Esophagus squamous epithelium (tissue), 5 donors: ENCODE measurements around the gene IGLL1. TPM values are rescaled to one million over a fixed set of nuclear protein-coding genes. Genes with fewer than 3 reads are reported as not detected.
A peak's percentile ranks its signal among the peaks of the same experiment; 100 is the strongest.
"Not testable (repeated sequence)": the region's sequence is repeated elsewhere in the genome, so short reads cannot be mapped to it uniquely, and the experiment has no call there.

ENCODE experiments used
- DNase-seq: peaks from one replicate; lab custom pipeline; 2025; lab: John Stamatoyannopoulos, UW
- H3K27ac ChIP-seq, 4 donors: fragments of 200-600 bp; sonication (generic); one replicate each; pipeline ENCODE4 v1.5.1; 2016 to 2019; ENCODE audit warnings: mild to moderate bottlenecking in 1 of 4
- H3K27me3 ChIP-seq, 4 donors: fragments of 200-600 bp; sonication (generic); 1 replicate in 3 of 4; 2 replicates in 1 of 4; pipeline versions ENCODE4 v1.5.1 to v1.6.0; 2017 to 2021; ENCODE audit warnings: antibody characterized with exemption in 1 of 4
- H3K36me3 ChIP-seq, 3 donors: fragments of 200-600 bp; sonication (generic); one replicate each; pipeline ENCODE4 v1.5.1; 2016 to 2019
- H3K4me1 ChIP-seq, 3 donors: fragments of 200-600 bp; sonication (generic); one replicate each; pipeline ENCODE4 v1.5.1; 2017 to 2019
- H3K4me3 ChIP-seq, 4 donors: fragments of 200-600 bp; sonication (generic); 1 replicate in 3 of 4; 2 replicates in 1 of 4; pipeline ENCODE4 v1.5.1; 2016 to 2019; ENCODE audit warnings: mild to moderate bottlenecking in 2 of 4, moderate library complexity in 1 of 4
- H3K9me3 ChIP-seq, 3 donors: fragments of 200-600 bp; sonication (generic); one replicate each; pipeline ENCODE4 v1.5.1; 2016 to 2019
- POLR2A ChIP-seq, 4 donors: fragments of 450-650 bp; IDR thresholded peaks; one replicate each; pipeline ENCODE4 v1.6.1; 2017; ENCODE audit warnings: antibody characterized with exemption in 4 of 4, mild to moderate bottlenecking in 4 of 4, moderate library complexity in 3 of 4
- WGBS, 2 donors: methylation state at CpG; one replicate each; pipeline ENCODE4 v1.1.5; 2018; 5-methylcytosine and 5-hydroxymethylcytosine counted together
- intact Hi-C: fragments of 100-400 bp; cut with DNase I; formaldehyde crosslinking; loops from one replicate; pipeline ENCODE4 v1.15.0; 2022
- total RNA-seq, 4 donors: library from RNA; depleted of rRNA; stranded (reverse); fragments of >200 nt; gene quantifications; one replicate each; pipeline ENCODE4 v1.1.0, GENCODE V29; 2016
- TF ChIP-seq, protein P1 (sequence below), 6 experiments: fragments of 450-650 bp in 4 of 6; fragments of 200-600 bp in 2 of 6; sonication (generic) in 2 of 6; IDR thresholded peaks; one replicate each; pipeline ENCODE4 v1.5.1; 2016 to 2019; ENCODE audit warnings: antibody characterized with exemption in 6 of 6, mild to moderate bottlenecking in 4 of 6, moderate library complexity in 4 of 6
- donor health status: DM: yes; HTN: yes; CAD: no.

IGLL1 gene
- total RNA-seq, 4 donors from 2014 or later, result not detected

- H3K27ac ChIP-seq, result no peak overlapping the region
- H3K27me3 ChIP-seq, result peaks cover 0 to 18% (median 0%) of the 10 kb centered on the region in 4 donors
- H3K4me1 ChIP-seq, result no peaks in the 10 kb centered on the region
- peaks cover 0 to 12% (median 0%) of the 10 kb centered on the region in 3 donors for H3K9me3 ChIP-seq
- intact Hi-C loops, result no loop called here
- 78 to 92% methylated on average over 1 to 2 of the region's 8 CpGs for WGBS, 2 donors
- H3K4me3 ChIP-seq, result no peak overlapping the region
- H3K36me3 ChIP-seq, result no peaks in the 10 kb centered on the region
- no peak for TF ChIP-seq POLR2A (IDR thresholded peaks at IDR 0.05)
- TF ChIP-seq, protein P1, sequence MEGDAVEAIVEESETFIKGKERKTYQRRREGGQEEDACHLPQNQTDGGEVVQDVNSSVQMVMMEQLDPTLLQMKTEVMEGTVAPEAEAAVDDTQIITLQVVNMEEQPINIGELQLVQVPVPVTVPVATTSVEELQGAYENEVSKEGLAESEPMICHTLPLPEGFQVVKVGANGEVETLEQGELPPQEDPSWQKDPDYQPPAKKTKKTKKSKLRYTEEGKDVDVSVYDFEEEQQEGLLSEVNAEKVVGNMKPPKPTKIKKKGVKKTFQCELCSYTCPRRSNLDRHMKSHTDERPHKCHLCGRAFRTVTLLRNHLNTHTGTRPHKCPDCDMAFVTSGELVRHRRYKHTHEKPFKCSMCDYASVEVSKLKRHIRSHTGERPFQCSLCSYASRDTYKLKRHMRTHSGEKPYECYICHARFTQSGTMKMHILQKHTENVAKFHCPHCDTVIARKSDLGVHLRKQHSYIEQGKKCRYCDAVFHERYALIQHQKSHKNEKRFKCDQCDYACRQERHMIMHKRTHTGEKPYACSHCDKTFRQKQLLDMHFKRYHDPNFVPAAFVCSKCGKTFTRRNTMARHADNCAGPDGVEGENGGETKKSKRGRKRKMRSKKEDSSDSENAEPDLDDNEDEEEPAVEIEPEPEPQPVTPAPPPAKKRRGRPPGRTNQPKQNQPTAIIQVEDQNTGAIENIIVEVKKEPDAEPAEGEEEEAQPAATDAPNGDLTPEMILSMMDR (IDR thresholded peaks at IDR 0.05), result no peak
- no peak for DNase-seq
Observed at GRCh38 chr22:23548501-23549197, 31.4 kb downstream of the IGLL1 start.

GRCh38 chr22:23547818-23548500, 32.1 kb downstream of the IGLL1 start:
- no peak overlapping the region for H3K4me3 ChIP-seq
- TF ChIP-seq, protein P1 (IDR thresholded peaks at IDR 0.05), result no peak
- no peak for TF ChIP-seq POLR2A (IDR thresholded peaks at IDR 0.05)
- DNase-seq, result no peak
- no peak overlapping the region for H3K27ac ChIP-seq
- peaks cover 0 to 2% (median 0%) of the 10 kb centered on the region in 3 donors for H3K4me1 ChIP-seq
- intact Hi-C loops, result no loop called here
- H3K9me3 ChIP-seq, result peaks cover 0 to 12% (median 0%) of the 10 kb centered on the region in 3 donors
- no peaks in the 10 kb centered on the region for H3K36me3 ChIP-seq
- H3K27me3 ChIP-seq, result peaks cover 0 to 11% (median 0%) of the 10 kb centered on the region in 4 donors
- WGBS, 2 donors, result 83 to 88% methylated on average over 9 to 10 of the region's 10 CpGs

DNA sequence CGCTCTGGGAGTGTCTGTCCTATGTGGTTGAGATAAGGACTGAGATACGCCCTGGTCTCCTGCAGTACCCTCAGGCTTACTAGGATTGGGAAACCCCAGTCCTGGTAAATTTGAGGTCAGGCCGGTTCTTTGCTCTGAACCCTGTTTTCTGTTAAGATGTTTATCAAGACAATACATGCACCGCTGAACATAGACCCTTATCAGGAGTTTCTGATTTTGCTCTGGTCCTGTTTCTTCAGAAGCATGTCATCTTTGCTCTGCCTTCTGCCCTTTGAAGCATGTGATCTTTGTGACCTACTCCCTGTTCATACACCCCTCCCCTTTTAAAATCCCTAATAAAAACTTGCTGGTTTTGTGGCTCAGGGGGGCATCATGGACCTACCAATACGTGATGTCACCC, 32.7 kb downstream of the IGLL1 start:
- DNase-seq, H3K4me3 ChIP-seq, H3K27me3 ChIP-seq, intact Hi-C loops, H3K27ac ChIP-seq, H3K36me3 ChIP-seq, H3K4me1 ChIP-seq: not testable (repeated sequence)
- H3K9me3 ChIP-seq, result peaks cover 0 to 12% (median 0%) of the 10 kb centered on the region in 3 donors
- 83 to 88% methylated on average over 5 of the region's 5 CpGs for WGBS, 2 donors

DNA sequence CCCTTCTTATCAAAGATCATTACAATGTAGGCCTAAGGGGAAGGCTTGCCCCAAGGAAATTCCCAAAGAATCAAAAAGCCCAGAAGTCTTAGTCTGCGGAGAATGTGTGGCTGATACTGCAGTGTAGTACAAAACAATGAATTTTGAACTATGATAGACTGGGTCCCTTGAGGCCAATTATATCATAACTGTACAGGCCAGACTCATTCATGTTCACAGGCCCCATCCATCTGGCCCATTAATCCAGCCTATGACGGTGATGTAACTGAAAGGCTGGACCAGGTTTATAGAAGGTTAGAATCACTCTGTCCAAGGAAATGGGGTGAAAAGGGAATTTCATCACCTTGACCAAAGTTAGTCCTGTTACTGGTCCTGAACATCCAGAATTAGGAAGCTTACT, 35.2 kb downstream of the IGLL1 start:
- Histone ChIP-seq H3K4me3 (no peak overlapping the region), H3K27ac (no peak overlapping the region), H3K4me1 (peaks cover 0 to 15% (median 0%) of the 10 kb centered on the region in 3 donors), H3K9me3 (peaks cover 0 to 12% (median 0%) of the 10 kb centered on the region in 3 donors), H3K27me3 (peaks cover 0 to 8% (median 0%) of the 10 kb centered on the region in 4 donors), H3K36me3 (no peaks in the 10 kb centered on the region)
- intact Hi-C loops, result no loop called here
- WGBS, 2 donors, result 91 to 92% methylated on average over 2 of the region's 2 CpGs
- DNase-seq, result no peak
- TF ChIP-seq POLR2A (IDR thresholded peaks at IDR 0.05), result no peak
- TF ChIP-seq, protein P1 (IDR thresholded peaks at IDR 0.05), result no peak

GRCh38 chr22:23543506-23544000, 36.5 kb downstream of the IGLL1 start:
- H3K27ac ChIP-seq, intact Hi-C loops, DNase-seq, H3K36me3 ChIP-seq, H3K4me3 ChIP-seq: not testable (repeated sequence)
- H3K27me3 ChIP-seq, result peaks cover 0 to 18% (median 0%) of the 10 kb centered on the region in 4 donors
- H3K4me1 ChIP-seq, result peaks cover 0 to 15% (median 0%) of the 10 kb centered on the region in 3 donors
- 79 to 88% methylated on average over 1 of the region's 1 CpG for WGBS, 2 donors
- peaks cover 0 to 12% (median 0%) of the 10 kb centered on the region in 3 donors for H3K9me3 ChIP-seq

DNA sequence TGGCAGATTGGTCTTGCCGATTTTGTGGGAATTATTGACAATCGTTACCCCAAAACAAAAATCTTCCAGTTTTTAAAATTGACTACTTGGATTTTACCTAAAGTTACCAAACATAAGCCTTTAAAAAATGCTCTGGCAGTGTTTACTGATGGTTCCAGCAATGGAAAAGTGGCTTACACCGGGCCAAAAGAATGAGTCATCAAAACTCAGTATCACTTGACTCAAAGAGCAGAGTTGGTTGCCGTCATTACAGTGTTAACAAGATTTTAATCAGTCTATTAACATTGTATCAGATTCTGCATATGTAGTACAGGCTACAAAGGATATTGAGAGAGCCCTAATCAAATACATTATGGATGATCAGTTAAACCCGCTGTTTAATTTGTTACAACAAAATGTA, 37.2 kb downstream of the IGLL1 start:
- Histone ChIP-seq H3K36me3 (no peaks in the 10 kb centered on the region), H3K9me3 (peaks cover 0 to 9% (median 0%) of the 10 kb centered on the region in 3 donors), H3K4me1 (peaks cover 0 to 15% (median 0%) of the 10 kb centered on the region in 3 donors), H3K4me3 (no peak overlapping the region), H3K27ac (peak overlapping the region in 1 of 4 donors; percentile 13), H3K27me3 (peaks cover 0 to 24% (median 0%) of the 10 kb centered on the region in 4 donors)
- WGBS, 2 donors, result 37 to 42% methylated on average over 5 of the region's 5 CpGs
- intact Hi-C loops, result no loop called here
- no peak for DNase-seq
- TF ChIP-seq, protein P1 (IDR thresholded peaks at IDR 0.05), result no peak
- TF ChIP-seq POLR2A (IDR thresholded peaks at IDR 0.05), result no peak

GRCh38 chr22:23542391-23542790, 37.7 kb downstream of the IGLL1 start:
- peaks cover 0 to 15% (median 0%) of the 10 kb centered on the region in 3 donors for H3K4me1 ChIP-seq
- H3K27ac ChIP-seq, result peak overlapping the region in 1 of 4 donors; percentile 13
- H3K36me3 ChIP-seq, H3K9me3 ChIP-seq, intact Hi-C loops, H3K4me3 ChIP-seq, DNase-seq: not testable (repeated sequence)
- 37 to 38% methylated on average over 3 of the region's 3 CpGs for WGBS, 2 donors
- H3K27me3 ChIP-seq, result peaks cover 0 to 26% (median 0%) of the 10 kb centered on the region in 4 donors
